DND-41 (cell line): ENCODE results near the gene VOPP1.

ENCODE experiments used
- CTCF ChIP-seq: IDR thresholded peaks from 2 replicates; pipeline ENCODE4 v1.5.1; 2012; ENCODE audit warnings: borderline replicate concordance, low read length, moderate library complexity, mild to moderate bottlenecking; ENCODE audit not compliant: poor library complexity, severe bottlenecking; ENCODE audit errors: extremely low read depth
- EZH2 ChIP-seq: IDR thresholded peaks from 3 replicates; pipeline ENCODE4 v1.6.1; 2012; ENCODE audit warnings: borderline replicate concordance, low read depth, mild to moderate bottlenecking, moderate library complexity, low read length, inconsistent platforms; ENCODE audit not compliant: severe bottlenecking

DNA sequence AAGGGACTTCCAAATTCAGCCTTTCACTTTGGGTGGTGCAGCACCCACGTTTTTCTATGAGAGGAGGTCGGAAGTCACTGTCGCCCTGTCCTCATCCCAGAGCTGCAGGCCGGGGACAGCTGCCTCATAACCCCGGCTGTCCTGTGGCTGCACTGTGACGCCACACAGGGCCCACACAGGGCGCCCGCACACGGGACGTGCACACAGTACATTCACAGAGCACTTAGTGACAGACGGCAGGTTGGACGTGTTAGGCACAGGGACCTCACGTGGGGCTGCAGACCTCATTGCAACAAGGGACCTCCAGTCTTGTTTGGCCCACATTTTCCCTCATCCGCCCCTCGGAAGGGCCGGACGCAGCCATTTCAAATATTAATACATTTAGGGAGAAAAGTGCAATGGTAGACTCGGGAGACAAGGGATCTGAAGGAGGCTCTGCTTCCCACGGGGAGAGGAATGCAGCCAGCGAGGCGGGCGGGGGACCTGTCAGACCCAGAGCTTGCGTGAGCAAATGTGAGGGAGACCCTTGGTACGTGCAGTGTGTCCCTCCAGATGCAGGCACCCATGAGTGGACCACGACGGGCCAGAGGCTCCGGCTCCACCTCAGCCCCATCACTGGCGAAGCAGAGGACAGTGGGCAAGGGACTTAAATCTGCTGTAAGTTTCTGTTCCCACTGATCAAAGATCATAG, 86.7 kb downstream of the VOPP1 start:
- TF ChIP-seq CTCF (no peak), EZH2 (no peak)
